HG03045 (cell line): ENCODE measurements around the gene TUBA1A.
A peak's percentile ranks its signal among the peaks of the same experiment; 100 is the strongest.
"Not testable (repeated sequence)": the region's sequence is repeated elsewhere in the genome, so short reads cannot be mapped to it uniquely, and the experiment has no call there.

Source experiments
- ATAC-seq: cut with Tn5 transposase; IDR thresholded peaks from one replicate; pipeline ENCODE4 v1.9.1; 2021; ENCODE audit warnings: mild to moderate bottlenecking, moderate library complexity; ENCODE audit not compliant: unreplicated experiment

TUBA1A gene

DNA sequence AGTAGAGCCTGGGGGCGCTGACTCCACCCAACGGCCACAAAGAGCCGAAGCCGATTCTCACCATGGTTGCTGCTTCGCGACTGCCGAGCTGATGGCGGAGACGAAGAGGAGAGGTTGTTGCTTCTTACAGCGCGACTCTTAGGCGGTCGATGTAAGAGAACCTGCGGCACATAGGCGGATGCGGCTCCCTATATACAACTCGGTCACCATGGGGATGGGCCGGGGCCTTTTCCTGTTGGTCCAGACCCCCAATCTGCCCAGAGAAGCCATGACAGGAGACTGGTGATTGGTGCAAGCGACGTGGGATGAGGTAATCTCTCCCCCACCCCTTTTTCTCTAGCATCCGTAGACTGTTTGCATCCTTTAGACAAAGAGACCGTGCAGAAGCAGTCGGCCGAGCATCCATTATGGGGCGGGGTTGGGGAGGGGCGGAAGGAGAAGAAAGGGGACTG is at the start of gene TUBA1A:
TUBA1A (minus strand) TSS at position 165 of the 452 bp plus-strand sequence; CDS start at position 64, 101 bp downstream.
- peak; percentile 94 for ATAC-seq

- no peak for ATAC-seq
These were observed 47.5 kb upstream of the TUBA1A start for GRCh38 chr12:49236423-49236822.

GRCh38 chr12:49233842-49234526 is 45.1 kb upstream of the TUBA1A start:
- no peak for ATAC-seq

- ATAC-seq = no peak
These were observed 44.3 kb upstream of the TUBA1A start for GRCh38 chr12:49232940-49233841.

DNA sequence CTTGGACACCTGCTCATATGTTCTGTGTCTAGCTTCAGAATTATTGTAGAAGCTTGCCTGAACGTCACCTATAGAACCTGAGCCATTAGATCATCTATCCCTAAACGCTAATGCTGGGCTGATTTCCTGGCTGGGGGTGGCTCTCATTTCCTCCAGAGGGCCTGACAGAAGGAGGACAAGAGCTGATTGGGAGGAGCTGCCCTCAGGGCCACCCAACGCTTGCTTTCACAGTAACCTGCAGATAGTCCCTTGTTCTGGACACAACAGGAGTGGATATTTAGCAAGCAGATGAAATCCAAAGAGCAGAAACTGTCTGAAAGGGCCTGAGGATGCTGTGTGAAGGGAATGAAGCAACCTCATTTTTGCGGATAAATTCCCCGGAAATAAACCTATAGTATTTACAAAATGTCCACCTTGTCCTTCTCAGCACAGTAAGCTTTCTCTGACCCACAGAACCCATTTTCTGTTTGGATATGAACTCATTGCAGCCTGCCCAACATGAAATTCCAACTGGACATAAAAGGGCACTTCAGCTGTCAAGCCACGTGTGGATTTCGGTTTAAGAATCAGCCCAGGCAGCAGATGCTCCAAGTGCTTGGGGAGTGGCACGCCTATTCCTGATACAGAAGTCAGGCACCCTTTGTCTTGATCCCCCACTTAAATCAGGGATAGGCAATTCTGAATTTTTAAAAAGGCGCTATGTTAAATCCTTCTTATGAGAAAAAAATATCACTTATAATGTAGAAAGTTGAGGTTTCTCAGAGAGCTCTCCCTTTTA is 43.2 kb upstream of the TUBA1A start:
- no peak for ATAC-seq

GRCh38 chr12:49230805-49231194 is 41.9 kb upstream of the TUBA1A start:
- no peak for ATAC-seq

DNA sequence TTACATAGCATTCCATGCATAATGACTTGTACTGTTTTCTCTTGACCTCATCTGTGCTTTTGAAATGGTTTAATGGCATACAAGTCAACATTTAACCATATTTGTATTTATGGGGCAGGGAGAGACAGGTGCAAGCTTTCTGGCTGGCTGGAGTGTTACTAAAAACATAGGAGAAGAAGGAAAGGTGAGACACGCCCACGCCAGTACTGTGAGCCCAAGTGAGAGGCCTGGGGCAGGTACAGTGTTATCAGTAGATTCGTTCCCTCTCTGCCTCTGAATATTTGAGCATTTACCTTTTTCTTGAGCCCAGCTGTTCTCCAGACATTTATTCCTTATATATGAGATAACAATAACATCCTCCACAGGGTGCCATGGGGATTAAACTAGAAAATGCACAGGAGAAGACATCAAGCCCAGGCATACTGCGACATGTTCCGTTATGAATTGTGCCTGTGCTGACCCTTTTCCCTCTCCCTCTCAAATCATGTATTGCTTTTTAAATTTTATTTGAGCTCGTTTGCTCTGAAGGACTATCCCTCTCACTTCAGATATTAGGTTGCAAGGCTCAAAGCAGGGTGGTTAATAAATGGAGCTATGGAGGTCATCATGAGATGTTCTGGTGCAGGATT is 41.4 kb upstream of the TUBA1A start:
- no peak for ATAC-seq

DNA sequence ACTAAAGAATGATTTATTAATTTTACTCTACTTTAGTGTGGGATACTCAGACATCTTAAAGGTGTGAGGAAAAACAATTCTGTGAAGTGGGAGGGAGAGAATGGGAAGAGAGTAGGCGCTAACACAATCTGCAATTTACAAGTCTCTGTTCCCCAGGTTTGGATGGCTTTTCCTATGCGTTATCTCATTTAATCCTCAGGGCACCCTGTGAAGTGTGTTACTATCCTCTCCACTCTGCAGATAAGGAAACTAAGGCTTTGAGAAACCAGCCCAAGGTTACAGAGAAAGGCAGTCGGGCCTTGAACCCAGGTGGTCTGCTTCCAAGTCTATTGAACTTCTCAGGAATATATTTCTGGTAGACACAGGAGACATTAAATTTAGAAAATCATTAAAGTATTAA is 39.8 kb upstream of the TUBA1A start:
- no peak for ATAC-seq

GRCh38 chr12:49227713-49228112 is 38.8 kb upstream of the TUBA1A start:
- ATAC-seq = no peak

GRCh38 chr12:49225576-49226166 is 36.8 kb upstream of the TUBA1A start:
- no peak for ATAC-seq

- ATAC-seq = no peak
These were observed 34.9 kb upstream of the TUBA1A start for GRCh38 chr12:49223590-49224369.

- ATAC-seq = no peak
These were observed 34.2 kb upstream of the TUBA1A start for GRCh38 chr12:49223122-49223521.

DNA sequence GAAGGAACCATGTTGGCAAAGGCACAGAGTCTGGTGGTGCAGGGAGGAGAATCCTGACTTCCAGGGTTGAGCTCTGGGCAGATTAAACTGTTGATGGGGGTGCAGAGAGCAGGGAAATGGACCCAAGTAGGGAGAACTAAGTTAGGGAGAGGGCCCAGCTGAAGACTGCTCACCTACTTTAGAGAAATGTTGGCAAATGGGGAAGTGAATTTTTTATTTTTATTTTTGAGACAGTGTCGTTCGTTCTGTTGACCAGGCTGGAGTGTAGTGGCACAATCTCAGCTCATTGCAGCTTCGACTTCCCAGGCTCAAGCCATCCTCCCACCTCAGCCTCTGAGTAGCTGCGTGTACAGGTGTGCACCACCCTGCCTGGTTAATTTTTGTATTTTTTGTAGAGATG is 32.1 kb upstream of the TUBA1A start:
- no peak for ATAC-seq

- no peak for ATAC-seq
These were observed 30.6 kb upstream of the TUBA1A start for GRCh38 chr12:49219417-49220026.

GRCh38 chr12:49212572-49212971 is 23.7 kb upstream of the TUBA1A start:
- no peak for ATAC-seq

GRCh38 chr12:49210703-49211102 is 21.8 kb upstream of the TUBA1A start:
- not testable (repeated sequence) for ATAC-seq

DNA sequence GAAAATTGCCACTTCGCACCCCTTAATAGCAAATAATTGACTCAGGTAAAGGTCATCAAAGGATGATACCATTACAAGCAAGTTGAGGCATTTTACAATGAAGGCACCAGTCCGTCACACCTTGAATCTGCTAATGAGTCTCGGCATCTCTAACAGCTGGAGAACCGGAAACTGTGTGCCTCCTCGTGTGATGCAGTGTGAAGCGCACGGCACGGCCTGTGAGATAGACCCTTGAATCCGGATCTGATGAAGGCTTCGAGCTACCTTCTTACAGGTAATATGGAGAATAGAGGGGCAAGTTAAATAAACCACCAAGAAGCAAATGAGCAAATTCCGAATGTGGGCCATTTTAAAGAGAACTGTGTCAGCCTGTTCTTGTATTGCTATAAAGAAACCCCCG is 19.8 kb upstream of the TUBA1A start:
- no peak for ATAC-seq

DNA sequence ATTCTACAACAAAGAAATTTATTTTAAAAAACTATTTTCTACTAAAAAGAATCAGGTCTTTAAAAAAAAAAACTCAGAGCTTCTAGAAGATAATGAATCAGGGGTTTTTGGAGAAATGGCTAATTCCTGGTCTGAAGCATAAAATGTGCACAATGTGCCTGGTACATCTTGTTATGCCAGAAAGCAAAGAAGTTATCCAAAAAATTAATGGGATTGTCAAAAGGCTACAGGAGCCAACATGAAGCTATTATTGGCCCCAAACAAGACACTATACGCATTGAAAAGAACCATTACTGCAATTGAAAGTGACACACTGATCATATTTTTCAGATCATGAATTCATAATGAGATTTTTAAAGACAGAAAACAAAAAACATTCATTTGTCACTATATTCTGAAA is 19.3 kb upstream of the TUBA1A start:
- no peak for ATAC-seq

GRCh38 chr12:49206389-49206788 is 17.5 kb upstream of the TUBA1A start:
- no peak for ATAC-seq
